ENCODE results near the gene FAM131C.

Gene FAM131C

DNA sequence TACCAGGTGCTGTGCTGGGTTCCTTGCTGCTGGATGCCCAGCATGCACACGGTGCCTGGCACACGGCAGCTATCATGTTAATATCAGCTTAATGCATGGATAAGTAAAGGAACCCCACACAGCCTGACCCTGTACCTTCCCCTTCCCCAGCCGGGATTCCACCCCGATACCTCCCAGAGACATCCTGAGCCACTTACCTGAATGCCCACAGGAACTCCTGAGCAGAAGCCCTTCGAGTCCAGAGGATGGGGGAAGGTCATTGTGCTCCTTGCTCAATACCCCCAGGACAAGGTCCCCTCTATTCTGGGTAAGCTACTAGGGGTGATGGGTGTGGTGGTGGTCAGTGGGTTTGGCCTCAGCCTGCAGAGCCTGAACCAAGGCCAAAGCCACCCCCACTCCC, 1.4 kb downstream of the FAM131C start:
- H3K36me3 ChIP-seq (ENCODE audit: control insufficient read depth, insufficient read depth, low read length), result no peaks in the 10 kb centered on the region
- H3K9ac ChIP-seq (ENCODE audit: low read depth, low read length), result no peak overlapping the region
- H3K4me3 ChIP-seq (ENCODE audit: low read depth, low read length), result no peak overlapping the region
- no peaks in the 10 kb centered on the region for H3K4me1 ChIP-seq (ENCODE audit: control insufficient read depth, insufficient read depth, low read length)
- no peaks in the 10 kb centered on the region for H3K9me3 ChIP-seq (ENCODE audit: control insufficient read depth, insufficient read depth, low read length)
- peaks cover 48% of the 10 kb centered on the region for H3K27me3 ChIP-seq (ENCODE audit: control insufficient read depth, insufficient read depth, low read length)

DNA sequence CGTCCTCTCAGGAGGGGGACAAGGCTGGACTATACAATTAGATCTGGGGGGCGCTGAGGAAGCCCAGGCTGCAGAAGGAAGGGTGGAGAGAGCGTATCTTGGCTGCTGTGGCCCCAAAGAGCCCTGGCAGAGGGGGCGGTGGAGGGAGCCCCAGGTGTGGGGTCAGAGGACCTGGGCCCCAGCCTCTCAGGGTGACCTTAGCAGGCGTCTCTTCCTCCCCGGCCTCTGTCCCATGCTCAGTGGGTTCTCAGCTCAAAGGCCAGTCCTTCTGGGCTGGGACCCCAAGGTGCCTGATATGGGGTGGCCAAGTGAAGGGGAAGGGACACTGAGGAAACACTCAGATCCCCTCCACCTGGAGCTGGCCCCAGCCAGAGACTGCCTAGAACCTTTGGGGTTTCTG, 1.8 kb downstream of the FAM131C start:
- Histone ChIP-seq H3K4me1 (ENCODE audit: control insufficient read depth, insufficient read depth, low read length) (no peaks in the 10 kb centered on the region), H3K9ac (ENCODE audit: low read depth, low read length) (no peak overlapping the region), H3K27me3 (ENCODE audit: control insufficient read depth, insufficient read depth, low read length) (peaks cover 47% of the 10 kb centered on the region), H3K4me3 (ENCODE audit: low read depth, low read length) (no peak overlapping the region), H3K36me3 (ENCODE audit: control insufficient read depth, insufficient read depth, low read length) (no peaks in the 10 kb centered on the region), H3K9me3 (ENCODE audit: control insufficient read depth, insufficient read depth, low read length) (no peaks in the 10 kb centered on the region)

DNA sequence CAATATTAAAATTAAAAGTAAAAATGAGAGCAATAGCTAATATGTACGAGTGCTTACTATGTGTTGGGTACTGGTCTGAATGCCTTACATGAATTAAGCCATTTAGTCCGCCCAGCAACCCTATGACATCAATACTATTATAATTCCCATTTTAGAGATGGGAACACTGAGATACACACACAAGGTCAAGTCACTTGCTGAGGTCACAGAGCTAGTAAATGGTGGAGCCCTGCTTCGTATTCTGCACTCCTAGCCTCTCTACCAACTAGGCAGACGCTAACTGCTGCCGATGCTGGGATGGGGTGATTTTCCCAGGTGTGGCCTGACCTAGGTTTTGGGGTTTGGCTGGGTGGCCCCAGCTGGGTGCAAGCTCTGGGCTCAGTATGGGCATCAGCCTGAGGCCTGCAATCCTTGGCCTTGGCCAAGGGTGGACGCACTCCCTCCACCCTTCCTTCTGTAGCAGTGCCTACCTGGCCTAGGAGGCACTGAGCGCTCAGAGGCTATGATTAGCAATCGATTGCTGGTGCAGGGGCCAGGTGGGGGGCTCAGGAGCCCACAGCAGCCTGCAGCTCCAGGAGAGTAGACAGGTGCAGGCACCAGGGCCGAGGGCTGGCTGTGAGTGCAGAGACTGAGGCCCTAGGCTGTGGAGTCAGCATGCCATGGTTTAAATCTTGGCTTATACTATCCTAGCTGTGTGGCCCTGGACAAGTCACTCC, 2.7 kb downstream of the FAM131C start:
- Histone ChIP-seq H3K9me3 (ENCODE audit: control insufficient read depth, insufficient read depth, low read length) (no peaks in the 10 kb centered on the region), H3K4me1 (ENCODE audit: control insufficient read depth, insufficient read depth, low read length) (no peaks in the 10 kb centered on the region), H3K9ac (ENCODE audit: low read depth, low read length) (no peak overlapping the region), H3K4me3 (ENCODE audit: low read depth, low read length) (no peak overlapping the region), H3K36me3 (ENCODE audit: control insufficient read depth, insufficient read depth, low read length) (no peaks in the 10 kb centered on the region), H3K27me3 (ENCODE audit: control insufficient read depth, insufficient read depth, low read length) (peaks cover 39% of the 10 kb centered on the region)

DNA sequence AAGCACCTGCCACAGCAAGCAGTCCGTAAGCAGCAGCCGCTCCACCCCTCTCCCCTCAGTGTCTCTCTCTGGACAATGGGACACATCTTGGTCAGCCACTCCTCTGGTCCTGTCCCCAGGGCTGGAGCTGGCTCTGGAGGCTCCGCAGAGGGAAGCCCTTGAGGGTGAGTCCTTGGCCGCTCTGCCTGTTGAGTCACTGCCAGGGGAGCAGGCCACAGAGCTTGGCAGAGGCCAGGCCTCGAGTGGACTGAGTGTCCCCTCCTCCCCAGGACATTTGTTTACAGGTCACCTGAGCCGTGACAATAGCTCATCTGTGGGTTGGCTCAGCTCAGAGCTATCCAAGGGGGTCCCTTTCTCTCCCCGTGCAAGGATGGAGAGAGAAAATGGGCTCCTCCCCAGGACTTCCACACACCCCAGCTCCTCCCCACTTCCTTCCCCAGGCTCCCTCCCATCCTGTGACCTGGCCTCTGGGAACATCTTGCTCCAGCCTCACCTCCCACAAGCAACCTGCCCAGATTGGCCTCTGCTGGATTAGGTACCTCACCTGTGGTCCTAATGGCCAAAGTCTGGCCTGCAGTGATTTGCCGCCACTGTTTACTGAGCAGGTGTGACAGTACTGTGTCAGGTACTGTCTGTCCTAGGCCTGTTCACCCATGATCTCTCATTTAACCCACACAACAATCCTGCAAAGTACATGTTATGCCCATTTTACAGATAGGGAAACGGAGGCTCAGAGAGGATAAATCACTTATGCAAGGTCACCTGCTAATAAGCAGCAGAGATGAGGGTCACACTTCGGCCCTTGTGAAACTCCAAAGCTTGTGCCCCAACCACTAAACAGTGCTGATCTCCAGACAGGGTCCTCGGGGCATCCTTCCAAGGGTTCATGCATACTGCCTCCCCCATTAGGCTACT, 4.8 kb downstream of the FAM131C start:
- H3K4me3 ChIP-seq (ENCODE audit: low read depth, low read length), result no peak overlapping the region
- no peak overlapping the region for H3K9ac ChIP-seq (ENCODE audit: low read depth, low read length)
- peaks cover 20% of the 10 kb centered on the region for H3K27me3 ChIP-seq (ENCODE audit: control insufficient read depth, insufficient read depth, low read length)
- H3K9me3 ChIP-seq (ENCODE audit: control insufficient read depth, insufficient read depth, low read length), result no peaks in the 10 kb centered on the region
- peaks cover 3% of the 10 kb centered on the region for H3K4me1 ChIP-seq (ENCODE audit: control insufficient read depth, insufficient read depth, low read length)
- H3K36me3 ChIP-seq (ENCODE audit: control insufficient read depth, insufficient read depth, low read length), result no peaks in the 10 kb centered on the region

DNA sequence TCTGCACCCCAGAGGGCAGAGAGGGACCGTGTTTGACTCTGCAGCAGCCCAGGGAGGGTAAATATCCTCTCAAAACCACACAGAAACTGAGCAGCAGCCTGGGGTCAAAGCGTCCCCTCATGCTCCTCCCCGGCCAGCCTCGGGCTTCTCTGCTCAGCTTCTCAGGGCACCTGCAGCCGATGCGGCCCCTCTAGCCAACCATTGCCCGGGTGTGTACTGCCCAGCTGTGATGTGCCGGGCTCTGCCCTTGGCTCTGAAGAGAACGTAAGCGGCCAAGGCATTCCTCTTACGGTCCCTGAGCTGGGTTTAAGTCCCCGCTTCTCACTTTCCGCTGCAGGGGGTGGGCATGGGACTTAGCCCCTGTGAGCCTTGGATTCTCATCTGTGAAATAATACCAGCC, 5.5 kb downstream of the FAM131C start:
- Histone ChIP-seq H3K36me3 (ENCODE audit: control insufficient read depth, insufficient read depth, low read length) (no peaks in the 10 kb centered on the region), H3K27me3 (ENCODE audit: control insufficient read depth, insufficient read depth, low read length) (peaks cover 19% of the 10 kb centered on the region), H3K9me3 (ENCODE audit: control insufficient read depth, insufficient read depth, low read length) (no peaks in the 10 kb centered on the region), H3K4me3 (ENCODE audit: low read depth, low read length) (no peak overlapping the region), H3K4me1 (ENCODE audit: control insufficient read depth, insufficient read depth, low read length) (peaks cover 3% of the 10 kb centered on the region), H3K9ac (ENCODE audit: low read depth, low read length) (no peak overlapping the region)

DNA sequence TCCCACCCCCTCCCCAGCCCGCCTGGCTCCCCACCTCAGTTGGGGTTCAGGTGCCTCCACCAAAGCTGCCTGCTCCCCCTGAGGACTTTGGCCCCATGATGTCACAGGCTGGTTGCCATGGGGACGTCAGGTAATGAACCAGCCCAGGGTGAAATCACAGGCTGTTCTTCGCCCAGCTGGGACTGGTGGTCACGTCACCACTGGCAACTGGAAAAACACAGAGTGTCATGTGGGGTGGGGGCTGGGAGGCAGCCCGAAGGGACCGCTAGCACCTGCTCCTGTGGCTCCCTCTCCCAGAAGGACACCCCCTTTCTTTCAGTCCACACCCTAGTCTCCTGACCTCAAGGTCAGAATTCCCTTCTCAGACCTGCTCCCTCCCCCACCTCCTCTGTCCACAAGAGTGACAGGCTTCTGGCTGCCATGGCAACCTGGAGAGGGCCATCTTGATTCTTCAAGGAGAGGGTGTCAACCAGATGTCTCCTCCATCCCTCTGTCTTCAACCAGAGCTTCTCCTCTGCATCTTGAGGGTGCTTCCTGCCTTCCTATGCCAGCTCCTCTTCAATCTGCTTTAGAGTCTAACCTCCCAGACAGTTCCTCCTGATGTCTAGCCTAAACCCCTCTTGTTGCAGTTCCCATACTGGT, 6.2 kb downstream of the FAM131C start:
- no peaks in the 10 kb centered on the region for H3K36me3 ChIP-seq (ENCODE audit: control insufficient read depth, insufficient read depth, low read length)
- H3K9ac ChIP-seq (ENCODE audit: low read depth, low read length), result no peak overlapping the region
- peaks cover 12% of the 10 kb centered on the region for H3K27me3 ChIP-seq (ENCODE audit: control insufficient read depth, insufficient read depth, low read length)
- H3K4me3 ChIP-seq (ENCODE audit: low read depth, low read length), result no peak overlapping the region
- H3K9me3 ChIP-seq (ENCODE audit: control insufficient read depth, insufficient read depth, low read length), result no peaks in the 10 kb centered on the region
- peaks cover 3% of the 10 kb centered on the region for H3K4me1 ChIP-seq (ENCODE audit: control insufficient read depth, insufficient read depth, low read length)

DNA sequence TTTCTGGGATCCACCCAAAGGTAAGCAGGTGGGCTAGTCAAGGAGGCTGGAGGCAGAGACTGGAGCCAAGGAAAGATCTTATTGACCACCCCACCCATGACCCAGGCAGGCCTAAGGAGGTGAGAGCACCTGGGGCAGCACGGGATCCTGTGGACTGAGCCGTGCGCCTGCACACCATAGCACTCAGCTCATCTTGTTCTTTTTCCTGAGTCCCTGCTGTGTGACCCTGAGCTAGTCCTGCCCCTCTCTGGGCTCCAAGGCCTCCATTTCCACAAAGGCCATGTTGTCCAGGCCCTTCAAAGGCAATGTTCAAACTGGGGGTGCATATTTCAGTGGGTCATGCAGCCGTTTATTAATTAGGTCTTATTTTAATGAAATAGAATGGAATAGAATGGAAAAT, 7.2 kb downstream of the FAM131C start:
- peaks cover 4% of the 10 kb centered on the region for H3K27me3 ChIP-seq (ENCODE audit: control insufficient read depth, insufficient read depth, low read length)
- no peaks in the 10 kb centered on the region for H3K9me3 ChIP-seq (ENCODE audit: control insufficient read depth, insufficient read depth, low read length)
- H3K9ac ChIP-seq (ENCODE audit: low read depth, low read length), result no peak overlapping the region
- H3K4me1 ChIP-seq (ENCODE audit: control insufficient read depth, insufficient read depth, low read length), result peaks cover 3% of the 10 kb centered on the region
- H3K4me3 ChIP-seq (ENCODE audit: low read depth, low read length), result no peak overlapping the region
- H3K36me3 ChIP-seq (ENCODE audit: control insufficient read depth, insufficient read depth, low read length), result no peaks in the 10 kb centered on the region

DNA sequence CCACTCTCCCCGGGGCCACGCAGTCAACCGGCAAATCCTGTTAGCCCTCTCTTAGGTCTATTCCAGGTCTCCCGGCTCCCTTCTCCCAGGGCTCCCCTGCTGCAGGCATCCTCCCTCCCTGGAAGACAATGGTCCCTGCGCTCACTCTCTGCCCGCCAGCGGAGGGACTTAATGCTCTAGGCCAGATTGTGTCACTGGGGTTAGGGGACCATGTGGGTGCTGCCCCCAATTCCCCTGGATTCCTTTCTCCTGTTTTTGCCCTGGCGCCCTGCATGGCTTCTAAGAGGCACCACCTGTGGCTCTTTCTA, 8.2 kb downstream of the FAM131C start:
- H3K4me1 ChIP-seq (ENCODE audit: control insufficient read depth, insufficient read depth, low read length), result peaks cover 3% of the 10 kb centered on the region
- H3K36me3 ChIP-seq (ENCODE audit: control insufficient read depth, insufficient read depth, low read length), result no peaks in the 10 kb centered on the region
- no peaks in the 10 kb centered on the region for H3K9me3 ChIP-seq (ENCODE audit: control insufficient read depth, insufficient read depth, low read length)
- H3K27me3 ChIP-seq (ENCODE audit: control insufficient read depth, insufficient read depth, low read length), result no peaks in the 10 kb centered on the region
- no peak overlapping the region for H3K9ac ChIP-seq (ENCODE audit: low read depth, low read length)
- no peak overlapping the region for H3K4me3 ChIP-seq (ENCODE audit: low read depth, low read length)

DNA sequence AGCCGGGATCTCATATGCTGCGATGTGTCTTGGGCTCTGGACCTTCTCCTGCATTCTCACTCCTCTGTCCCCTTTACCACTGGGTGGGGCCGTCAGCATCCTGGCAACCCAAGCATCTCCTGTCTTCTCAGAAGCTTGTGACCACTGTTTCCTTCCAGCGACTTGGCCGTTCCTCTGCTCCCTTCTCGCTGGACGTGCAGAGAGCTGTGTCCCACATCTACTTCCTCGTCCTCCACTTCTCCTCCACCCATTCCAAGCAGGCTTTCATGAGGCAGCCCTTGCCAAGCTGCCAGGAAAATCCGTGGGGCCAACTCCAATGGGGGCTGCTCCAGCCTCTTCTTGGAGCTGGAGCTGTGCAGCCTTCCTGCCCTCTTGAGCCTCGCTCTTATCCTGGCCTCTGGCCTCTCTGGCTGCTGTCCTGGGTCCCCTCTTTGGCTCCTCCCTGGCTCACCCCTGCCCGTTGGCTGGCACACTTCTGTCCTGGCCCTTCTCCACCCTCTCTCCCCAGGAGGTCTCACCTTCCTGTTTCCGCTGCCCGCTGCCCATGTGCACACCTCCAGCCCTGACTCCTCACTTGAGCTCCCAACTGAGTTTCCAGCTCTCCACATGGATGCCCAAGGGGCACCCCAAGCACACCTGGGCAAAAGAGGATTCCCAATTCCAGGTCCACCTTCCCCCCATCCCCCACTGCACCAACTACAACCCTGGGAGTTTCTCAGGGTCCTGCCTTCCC, 8.7 kb downstream of the FAM131C start:
- Histone ChIP-seq H3K4me3 (ENCODE audit: low read depth, low read length) (no peak overlapping the region), H3K36me3 (ENCODE audit: control insufficient read depth, insufficient read depth, low read length) (no peaks in the 10 kb centered on the region), H3K4me1 (ENCODE audit: control insufficient read depth, insufficient read depth, low read length) (peaks cover 3% of the 10 kb centered on the region), H3K27me3 (ENCODE audit: control insufficient read depth, insufficient read depth, low read length) (no peaks in the 10 kb centered on the region), H3K9ac (ENCODE audit: low read depth, low read length) (no peak overlapping the region), H3K9me3 (ENCODE audit: control insufficient read depth, insufficient read depth, low read length) (no peaks in the 10 kb centered on the region)

DNA sequence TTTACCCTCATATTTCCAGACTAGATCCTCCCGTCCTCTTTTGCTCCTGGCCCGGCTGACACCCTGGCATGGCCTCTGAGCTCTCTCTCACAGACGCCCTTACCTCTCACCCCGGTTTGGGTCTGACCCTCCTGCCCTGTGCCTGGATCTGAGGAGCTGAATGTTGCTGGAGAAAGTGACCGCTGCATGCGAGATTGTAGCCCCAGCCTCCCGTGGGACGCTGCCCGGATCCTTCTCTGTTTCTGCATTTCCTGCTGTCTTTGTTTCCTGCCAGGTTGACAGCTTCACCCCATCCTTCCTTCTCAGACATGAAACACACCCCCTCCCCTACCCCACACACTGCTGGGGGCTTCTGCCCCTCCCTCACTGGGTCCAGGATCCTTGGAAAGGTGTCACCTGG, 9.5 kb downstream of the FAM131C start:
- Histone ChIP-seq H3K36me3 (ENCODE audit: control insufficient read depth, insufficient read depth, low read length) (no peaks in the 10 kb centered on the region), H3K9ac (ENCODE audit: low read depth, low read length) (no peak overlapping the region), H3K4me3 (ENCODE audit: low read depth, low read length) (no peak overlapping the region), H3K4me1 (ENCODE audit: control insufficient read depth, insufficient read depth, low read length) (peaks cover 3% of the 10 kb centered on the region), H3K27me3 (ENCODE audit: control insufficient read depth, insufficient read depth, low read length) (no peaks in the 10 kb centered on the region), H3K9me3 (ENCODE audit: control insufficient read depth, insufficient read depth, low read length) (no peaks in the 10 kb centered on the region)

DNA sequence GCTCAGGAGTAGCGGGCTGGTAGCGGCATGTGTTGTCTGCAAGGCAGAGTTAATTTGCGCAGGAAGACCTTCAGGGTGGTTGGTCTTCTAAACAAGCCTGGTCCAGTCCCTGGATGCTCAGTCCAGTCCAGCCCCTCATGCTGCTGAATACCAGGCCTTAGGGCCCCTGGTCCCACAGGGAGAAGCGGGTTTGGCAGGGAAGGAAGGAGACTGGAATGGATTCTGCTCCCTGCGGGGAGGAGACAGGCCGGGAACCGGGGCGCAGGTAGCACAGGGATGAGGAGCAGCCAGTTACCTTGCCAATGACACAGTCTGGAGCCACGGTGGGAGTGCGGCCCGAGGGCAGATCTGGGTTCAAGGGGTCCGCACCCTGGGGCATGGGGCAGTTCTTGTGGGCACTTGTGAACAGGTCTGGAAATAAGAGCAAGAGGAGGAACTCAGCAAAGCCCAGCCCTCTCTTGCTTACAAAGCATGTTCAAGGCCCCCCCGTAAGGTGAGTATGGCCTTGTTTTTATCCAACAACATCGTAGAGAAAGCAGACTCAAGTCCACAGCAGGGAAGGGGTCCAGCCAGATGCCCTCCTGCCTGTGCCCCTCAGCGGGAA, 10.1 kb downstream of the FAM131C start:
- Histone ChIP-seq H3K9me3 (ENCODE audit: control insufficient read depth, insufficient read depth, low read length) (no peaks in the 10 kb centered on the region), H3K27me3 (ENCODE audit: control insufficient read depth, insufficient read depth, low read length) (no peaks in the 10 kb centered on the region), H3K4me1 (ENCODE audit: control insufficient read depth, insufficient read depth, low read length) (peaks cover 3% of the 10 kb centered on the region), H3K9ac (ENCODE audit: low read depth, low read length) (no peak overlapping the region), H3K4me3 (ENCODE audit: low read depth, low read length) (no peak overlapping the region), H3K36me3 (ENCODE audit: control insufficient read depth, insufficient read depth, low read length) (no peaks in the 10 kb centered on the region)

Measured in iPS-15b (cell line).